HG03159 (cell line): ENCODE data around the gene MRPL37.

ENCODE experiments used
- ATAC-seq: cut with Tn5 transposase; IDR thresholded peaks from one replicate; pipeline ENCODE4 v1.9.1; 2021; ENCODE audit warnings: mild to moderate bottlenecking, moderate library complexity; ENCODE audit not compliant: unreplicated experiment

Gene MRPL37

GRCh38 chr1:54238353-54239034 is 38.5 kb downstream of the MRPL37 start:
- ATAC-seq = no peak

GRCh38 chr1:54239035-54239383 is 39.0 kb downstream of the MRPL37 start:
- ATAC-seq = no peak

- no peak for ATAC-seq
Observed at GRCh38 chr1:54239631-54240031, 39.7 kb downstream of the MRPL37 start.

GRCh38 chr1:54240741-54241335 is 40.9 kb downstream of the MRPL37 start:
- no peak for ATAC-seq

- ATAC-seq = no peak
Observed at GRCh38 chr1:54241364-54241763, 41.4 kb downstream of the MRPL37 start.

- no peak for ATAC-seq
Observed at GRCh38 chr1:54243022-54243421, 43.1 kb downstream of the MRPL37 start.

- no peak for ATAC-seq
Observed at GRCh38 chr1:54244655-54245054, 44.7 kb downstream of the MRPL37 start.

- no peak for ATAC-seq
Observed at GRCh38 chr1:54245501-54245900, 45.5 kb downstream of the MRPL37 start.

- no peak for ATAC-seq
Observed at GRCh38 chr1:54246116-54246721, 46.3 kb downstream of the MRPL37 start.

- no peak for ATAC-seq
Observed at GRCh38 chr1:54247863-54248515, 48.0 kb downstream of the MRPL37 start.

GRCh38 chr1:54248966-54249365 is 49.0 kb downstream of the MRPL37 start:
- ATAC-seq = no peak

GRCh38 chr1:54249819-54250435 is 50.0 kb downstream of the MRPL37 start:
- no peak for ATAC-seq

GRCh38 chr1:54250670-54251069 is 50.7 kb downstream of the MRPL37 start:
- no peak for ATAC-seq

GRCh38 chr1:54252371-54252936 is 52.5 kb downstream of the MRPL37 start:
- no peak for ATAC-seq

GRCh38 chr1:54253480-54253879 is 53.5 kb downstream of the MRPL37 start:
- ATAC-seq = no peak

GRCh38 chr1:54254055-54254454 is 54.1 kb downstream of the MRPL37 start:
- no peak for ATAC-seq

GRCh38 chr1:54255026-54255702 is 55.2 kb downstream of the MRPL37 start:
- no peak for ATAC-seq

- ATAC-seq = no peak
Observed at GRCh38 chr1:54256522-54257345, 56.8 kb downstream of the MRPL37 start.

GRCh38 chr1:54257346-54257620 is 57.3 kb downstream of the MRPL37 start:
- no peak for ATAC-seq

GRCh38 chr1:54257876-54258275 is 57.9 kb downstream of the MRPL37 start:
- ATAC-seq = no peak
